PC-3 (cell line): ENCODE measurements around the gene MCEMP1. TPM values are rescaled to one million over a fixed set of nuclear protein-coding genes. Genes with fewer than 3 reads are reported as not detected.
A peak's percentile ranks its signal among the peaks of the same experiment; 100 is the strongest.

Experiments
- ATAC-seq: fragments of 200-7000 bp; cut with Tn5 transposase; 2 replicates; pipeline ENCODE4 v1.9.1; 2020; ENCODE audit warnings: mild to moderate bottlenecking, moderate library complexity
- BruUV-seq: library from RNA; stranded (reverse); fragments of 400-500 nt; replicated peaks from 2 replicates; lab custom pipeline; 2021; lab: Mats Ljungman, UMichigan
- CTCF ChIA-PET: fragments of 300-600 bp; sonication (Branson Sonifier 250); formaldehyde crosslinking; loops from one replicate; lab custom pipeline; 2022; ENCODE audit warnings: antibody characterized with exemption; lab: Charles Lee
- POLR2A ChIA-PET: fragments of 300-600 bp; sonication (Branson Sonifier 250); formaldehyde crosslinking; loops from one replicate; lab custom pipeline; 2022; ENCODE audit warnings: antibody characterized with exemption; ENCODE audit not compliant: unreplicated experiment; lab: Charles Lee
- DNase-seq: peaks from one replicate; pipeline ENCODE4 v3.0.0-alpha.2; 2015
- H2AFZ ChIP-seq: fragments of 300-600 bp; sonication (generic); 2 replicates; pipeline ENCODE4 v1.6.0; 2016; ENCODE audit warnings: antibody characterized with exemption, low read length
- H3F3A ChIP-seq: fragments of 300-600 bp; sonication (generic); one replicate; pipeline ENCODE4 v1.6.0; 2017; ENCODE audit warnings: antibody characterized with exemption, low read length, control low read depth, mild to moderate bottlenecking; ENCODE audit not compliant: unreplicated experiment
- H3K27ac ChIP-seq: fragments of 300-600 bp; sonication (generic); 2 replicates; pipeline ENCODE4 v1.5.1; 2016; ENCODE audit warnings: mild to moderate bottlenecking, low read length
- H3K27me3 ChIP-seq: fragments of 300-600 bp; sonication (generic); 2 replicates; pipeline ENCODE4 v1.6.1; 2016; ENCODE audit warnings: low read length, mixed read lengths
- H3K36me3 ChIP-seq: fragments of 300-600 bp; sonication (generic); 2 replicates; pipeline ENCODE4 v1.6.1; 2016; ENCODE audit warnings: low read depth, mixed run types, low read length, mixed read lengths
- H3K4me1 ChIP-seq: fragments of 300-600 bp; sonication (generic); 2 replicates; pipeline ENCODE4 v1.5.1; 2016; ENCODE audit warnings: low read length; ENCODE audit not compliant: insufficient read depth
- H3K4me2 ChIP-seq: fragments of 300-600 bp; sonication (generic); 2 replicates; pipeline ENCODE4 v1.6.0; 2016; ENCODE audit warnings: low read length
- H3K4me3 ChIP-seq: fragments of 300-600 bp; sonication (generic); 2 replicates; pipeline ENCODE4 v1.5.1; 2016; ENCODE audit warnings: mild to moderate bottlenecking, low read length, mixed read lengths
- H3K79me2 ChIP-seq: fragments of 300-600 bp; sonication (generic); 2 replicates; pipeline ENCODE4 v1.6.1; 2017; ENCODE audit warnings: low read length, mixed read lengths
- H3K9ac ChIP-seq: fragments of 300-600 bp; sonication (generic); 2 replicates; pipeline ENCODE4 v1.6.0; 2016; ENCODE audit warnings: mild to moderate bottlenecking, low read length
- H3K9me2 ChIP-seq: fragments of 300-600 bp; sonication (generic); replicated peaks from 2 replicates; pipeline ENCODE4 v1.6.1; 2016; ENCODE audit warnings: mixed run types, low read length, mixed read lengths
- H3K9me3 ChIP-seq: fragments of 300-600 bp; sonication (generic); 2 replicates; pipeline ENCODE4 v1.6.1; 2016; ENCODE audit warnings: low read length, mixed read lengths
- H4K20me1 ChIP-seq: fragments of 300-600 bp; sonication (generic); 2 replicates; pipeline ENCODE4 v1.6.1; 2016; ENCODE audit warnings: low read length, mixed read lengths
- CTCF ChIP-seq: fragments of 300-600 bp; sonication (generic); conservative IDR thresholded peaks from 2 replicates; pipeline ENCODE4 v1.5.1; 2017; ENCODE audit warnings: antibody characterized with exemption, low read depth, mild to moderate bottlenecking, low read length
- EZH2 ChIP-seq: fragments of 300-600 bp; sonication (generic); IDR thresholded peaks from one replicate; pipeline ENCODE4 v1.6.1; 2017; ENCODE audit warnings: antibody characterized with exemption, mild to moderate bottlenecking, low read length; ENCODE audit not compliant: unreplicated experiment
- EZH2phosphoT487 ChIP-seq: fragments of 300-600 bp; sonication (generic); IDR thresholded peaks from 2 replicates; pipeline ENCODE4 v1.6.1; 2018; ENCODE audit warnings: mild to moderate bottlenecking, antibody characterized with exemption, low read length, borderline replicate concordance
- intact Hi-C: fragments of 100-400 bp; cut with micrococcal nuclease; formaldehyde crosslinking; loops from 2 replicates; pipeline ENCODE4 v1.9.0; 2023
- total RNA-seq: library from RNA; depleted of rRNA; stranded (reverse); fragments of >200 nt; gene quantifications from 2 replicates; pipeline ENCODE4 v1.2.3, GENCODE V29; 2014

Gene MCEMP1
- total RNA-seq, 1 experiment from 2014 or later: not detected

GRCh38 chr19:7637374-7638256 lies 39.3 kb upstream of the MCEMP1 start:
- H3K36me3 ChIP-seq: no peaks in the 10 kb centered on the region
- ATAC-seq: peak; percentile 63
- POLR2A ChIA-PET: no interaction called here
- peak; percentile 42 for DNase-seq
- peaks cover 3% of the 10 kb centered on the region; the same call in 1 of the 2 replicates for H3K4me1 ChIP-seq
- H3K27me3 ChIP-seq: no peaks in the 10 kb centered on the region
- peak overlapping the region; percentile 88 for H3K4me3 ChIP-seq
- peaks cover 23% of the 10 kb centered on the region for H3K79me2 ChIP-seq
- H3K27ac ChIP-seq: peak overlapping the region; percentile 28
- peak overlapping the region; percentile 90 for H3K9ac ChIP-seq
- intact Hi-C loops: no loop called here
- TF ChIP-seq CTCF (no peak), EZH2phosphoT487 (no peak), EZH2 (no peak)
- H2AFZ ChIP-seq: peak overlapping the region; percentile 58
- H3K4me2 ChIP-seq: peak overlapping the region; percentile 91
- H3K9me3 ChIP-seq: no peaks in the 10 kb centered on the region
- H4K20me1 ChIP-seq: no peaks in the 10 kb centered on the region
- BruUV-seq: TSS peak; percentile 67
- CTCF ChIA-PET: interaction anchor here (0.7 to 1.4 kb wide), 3 partner anchors 43 to 131 kb away, joined by 3 to 6 read pairs (median 5); partner anchors contain the start of gene TRAPPC5
- H3K9me2 ChIP-seq: no peaks in the 10 kb centered on the region
- H3F3A ChIP-seq: no peaks in the 10 kb centered on the region

GRCh38 chr19:7638802-7639465 lies 38.0 kb upstream of the MCEMP1 start:
- no peaks in the 10 kb centered on the region for H3K9me2 ChIP-seq
- peaks cover 23% of the 10 kb centered on the region for H3K79me2 ChIP-seq
- no peaks in the 10 kb centered on the region for H3F3A ChIP-seq
- intact Hi-C loops: no loop called here
- no peaks in the 10 kb centered on the region for H3K27me3 ChIP-seq
- H3K4me2 ChIP-seq: no peak overlapping the region
- TF ChIP-seq EZH2: no peak
- TF ChIP-seq CTCF: no peak
- TF ChIP-seq EZH2phosphoT487: no peak
- no peak overlapping the region for H3K9ac ChIP-seq
- no peak for DNase-seq
- no peaks in the 10 kb centered on the region for H4K20me1 ChIP-seq
- H3K4me3 ChIP-seq: no peak overlapping the region
- no peak overlapping the region for H3K27ac ChIP-seq
- H3K4me1 ChIP-seq: peaks cover 3% of the 10 kb centered on the region; the same call in 1 of the 2 replicates
- H3K36me3 ChIP-seq: no peaks in the 10 kb centered on the region
- H3K9me3 ChIP-seq: no peaks in the 10 kb centered on the region
- no TSS peak for BruUV-seq
- ChIA-PET CTCF (no interaction called here), POLR2A (no interaction called here)
- H2AFZ ChIP-seq: no peak overlapping the region
- no peak for ATAC-seq
